ENCODE results near the gene PCDHGB4.
A peak's percentile ranks its signal among the peaks of the same experiment; 100 is the strongest.

The PCDHGB4 gene

GRCh38 chr5:141389153-141390042 is 1.9 kb downstream of the PCDHGB4 start:
- TF ChIP-seq CTCF (IDR thresholded peaks at IDR 0.05): no peak

DNA sequence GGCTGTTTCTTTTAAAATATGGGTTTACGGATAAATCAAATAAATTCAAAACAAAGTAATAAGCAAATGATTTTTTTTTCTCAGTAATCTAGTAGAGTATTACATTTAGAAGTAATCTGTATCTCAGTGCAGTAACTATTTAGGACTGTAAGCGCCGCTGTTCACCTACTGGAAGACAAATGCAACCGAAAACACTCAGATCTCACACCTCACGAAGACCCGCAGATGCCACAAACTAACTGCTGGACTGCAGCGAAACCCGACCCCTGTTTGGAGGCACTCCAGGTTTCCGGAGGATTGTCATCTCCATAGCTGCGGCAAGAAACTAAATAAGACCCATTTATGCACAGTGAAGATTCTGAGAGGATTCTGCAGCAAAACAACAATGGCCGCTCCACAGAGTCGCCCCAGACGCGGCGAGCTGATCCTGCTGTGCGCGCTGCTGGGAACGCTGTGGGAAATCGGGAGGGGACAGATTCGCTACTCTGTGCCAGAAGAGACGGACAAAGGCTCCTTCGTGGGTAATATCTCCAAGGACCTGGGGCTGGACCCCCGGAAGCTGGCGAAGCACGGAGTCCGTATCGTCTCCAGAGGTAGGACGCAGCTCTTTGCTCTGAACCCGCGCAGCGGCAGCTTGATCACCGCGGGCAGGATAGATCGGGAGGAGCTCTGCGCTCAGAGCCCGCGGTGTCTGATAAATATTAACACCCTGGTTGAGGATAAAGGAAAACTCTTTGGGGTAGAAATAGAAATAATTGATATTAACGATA is 5.1 kb downstream of the PCDHGB4 start, which contains the start of gene PCDHGA8:
Gene PCDHGA8 (plus strand): TSS at position 205 of the 770 bp plus-strand sequence. CDS start 181 bp downstream, at position 386.
- TF ChIP-seq CTCF (IDR thresholded peaks at IDR 0.05): peak; percentile 41; the same call in 1 of the 2 replicates

DNA sequence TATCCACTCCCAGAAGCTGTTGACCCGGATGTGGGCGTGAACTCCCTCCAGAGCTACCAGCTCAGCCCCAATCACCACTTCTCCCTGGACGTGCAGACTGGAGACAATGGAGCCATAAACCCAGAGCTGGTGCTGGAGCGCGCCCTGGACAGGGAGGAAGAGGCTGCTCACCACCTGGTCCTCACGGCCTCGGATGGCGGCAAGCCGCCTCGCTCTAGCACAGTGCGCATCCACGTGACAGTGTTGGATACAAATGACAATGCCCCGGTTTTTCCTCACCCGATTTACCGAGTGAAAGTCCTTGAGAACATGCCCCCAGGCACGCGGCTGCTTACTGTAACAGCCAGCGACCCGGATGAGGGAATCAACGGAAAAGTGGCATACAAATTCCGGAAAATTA is 5.8 kb downstream of the PCDHGB4 start:
- no peak for TF ChIP-seq CTCF (IDR thresholded peaks at IDR 0.05)

- peak; percentile 76 for TF ChIP-seq CTCF (IDR thresholded peaks at IDR 0.05)
These were observed 10.5 kb downstream of the PCDHGB4 start, which contains the start of gene PCDHGB5 for GRCh38 chr5:141397756-141398551. Gene PCDHGB5 (plus strand): TSS chr5:141397947. CDS start chr5:141398128, 181 bp downstream.

DNA sequence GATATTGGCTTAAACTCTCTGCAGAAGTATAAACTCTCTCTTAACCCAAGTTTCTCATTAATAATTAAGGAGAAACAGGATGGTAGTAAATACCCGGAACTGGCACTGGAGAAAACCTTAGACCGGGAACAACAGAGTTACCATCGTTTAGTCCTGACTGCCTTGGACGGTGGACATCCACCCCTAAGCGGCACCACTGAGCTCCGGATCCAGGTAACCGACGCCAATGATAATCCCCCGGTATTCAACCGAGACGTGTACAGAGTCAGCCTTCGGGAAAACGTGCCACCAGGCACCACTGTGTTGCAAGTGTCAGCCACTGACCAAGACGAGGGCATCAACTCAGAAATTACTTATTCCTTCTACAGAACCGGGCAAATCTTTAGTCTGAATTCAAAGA is 11.1 kb downstream of the PCDHGB4 start:
- TF ChIP-seq CTCF (IDR thresholded peaks at IDR 0.05): no peak

DNA sequence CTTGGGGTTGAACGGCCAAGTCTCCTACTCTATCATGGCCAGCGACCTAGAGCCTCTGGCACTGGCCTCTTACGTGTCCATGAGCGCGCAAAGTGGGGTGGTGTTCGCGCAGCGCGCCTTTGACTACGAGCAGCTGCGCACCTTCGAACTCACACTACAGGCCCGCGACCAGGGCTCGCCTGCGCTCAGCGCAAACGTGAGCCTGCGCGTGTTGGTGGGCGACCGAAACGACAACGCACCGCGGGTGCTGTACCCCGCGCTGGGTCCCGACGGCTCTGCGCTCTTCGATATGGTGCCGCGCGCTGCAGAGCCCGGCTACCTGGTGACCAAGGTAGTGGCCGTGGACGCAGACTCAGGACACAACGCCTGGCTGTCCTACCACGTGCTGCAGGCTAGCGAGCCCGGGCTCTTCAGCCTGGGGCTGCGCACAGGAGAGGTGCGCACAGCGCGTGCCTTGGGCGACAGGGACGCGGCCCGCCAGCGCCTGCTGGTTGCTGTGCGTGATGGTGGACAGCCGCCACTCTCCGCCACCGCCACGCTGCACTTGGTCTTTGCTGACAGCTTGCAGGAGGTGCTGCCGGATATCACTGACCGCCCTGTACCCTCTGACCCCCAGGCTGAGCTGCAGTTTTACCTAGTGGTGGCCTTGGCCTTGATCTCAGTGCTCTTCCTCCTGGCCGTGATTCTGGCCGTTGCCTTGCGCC is 12.2 kb downstream of the PCDHGB4 start:
- no peak for TF ChIP-seq CTCF (IDR thresholded peaks at IDR 0.05)
